Superior temporal gyrus (tissue), 1 donor: ENCODE measurements around the gene NAV2.
A peak's percentile ranks its signal among the peaks of the same experiment; 100 is the strongest.

Experiments
- DNase-seq: peaks from one replicate; pipeline ENCODE4 v3.0.0-alpha.2; 2016; ENCODE audit errors: extremely low spot score

NAV2 gene

DNA sequence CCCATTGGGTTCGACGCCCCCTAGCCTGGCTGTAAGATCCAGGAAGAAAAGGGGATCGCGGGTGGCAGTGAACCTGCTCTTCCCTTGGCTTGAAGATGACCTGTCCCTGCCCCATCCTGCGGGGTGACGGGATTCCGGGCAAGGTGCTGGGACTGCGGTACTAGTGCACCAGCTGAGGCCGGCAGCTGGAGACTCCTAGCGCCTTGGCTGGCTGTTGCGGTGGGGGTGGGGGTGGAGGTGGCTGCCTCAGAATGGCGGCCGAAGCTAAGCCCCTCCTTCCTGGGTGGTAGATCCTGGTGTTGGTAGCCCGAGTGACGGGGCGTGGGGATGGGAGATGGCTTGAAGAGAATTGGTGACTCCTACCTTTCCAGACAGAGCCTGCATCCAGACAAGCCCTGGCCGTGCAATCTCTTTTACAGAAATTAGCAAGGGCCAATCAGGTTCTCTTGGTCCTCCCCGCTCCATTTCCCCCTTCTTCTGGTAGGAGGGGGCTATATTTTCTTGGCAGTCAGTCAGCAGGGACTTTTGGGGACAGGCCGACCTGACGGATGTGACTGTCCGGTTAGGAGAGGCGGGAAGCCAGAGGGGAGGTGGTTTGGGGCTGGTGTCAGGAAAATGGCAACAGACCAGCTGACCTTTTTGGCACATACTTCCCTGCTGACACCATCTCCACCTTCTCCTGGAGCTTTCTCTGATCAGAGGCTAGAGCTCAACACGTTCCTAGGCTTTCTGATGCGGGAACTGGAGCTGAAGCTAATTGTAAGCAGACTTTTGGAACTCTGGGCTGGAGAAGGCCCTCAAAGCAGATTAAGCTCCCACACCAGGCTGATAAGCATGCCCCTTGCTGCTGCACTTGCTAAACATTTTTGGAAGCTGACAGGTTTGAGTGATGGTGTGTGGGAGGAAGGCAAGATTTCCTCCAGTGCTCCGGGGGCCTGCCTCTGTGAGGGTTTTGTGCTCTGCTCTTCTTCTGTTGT, 2.0 kb downstream of the NAV2 start:
- no peak for DNase-seq

DNA sequence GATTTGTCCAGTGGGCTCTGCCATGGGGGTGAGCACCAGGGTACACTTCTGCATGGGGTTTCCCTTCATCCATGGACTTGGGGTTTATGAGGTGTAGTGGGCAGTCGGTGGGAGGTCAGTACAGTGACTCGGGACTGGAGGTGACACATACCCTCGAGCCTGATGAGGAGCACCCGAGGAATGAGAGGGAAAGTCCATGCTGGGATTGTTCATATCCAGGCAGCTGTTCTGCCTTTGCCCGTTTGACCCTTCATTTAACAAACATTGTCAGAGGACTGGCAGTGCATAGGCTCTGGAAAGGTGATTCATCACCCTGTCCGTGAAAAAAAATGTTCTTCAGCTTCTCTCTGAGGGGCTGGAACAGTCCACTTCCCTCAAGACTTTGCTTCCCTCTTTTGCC, 2.7 kb downstream of the NAV2 start:
- no peak for DNase-seq

- no peak for DNase-seq
These were observed 5.4 kb downstream of the NAV2 start for GRCh38 chr11:19718051-19718450.

DNA sequence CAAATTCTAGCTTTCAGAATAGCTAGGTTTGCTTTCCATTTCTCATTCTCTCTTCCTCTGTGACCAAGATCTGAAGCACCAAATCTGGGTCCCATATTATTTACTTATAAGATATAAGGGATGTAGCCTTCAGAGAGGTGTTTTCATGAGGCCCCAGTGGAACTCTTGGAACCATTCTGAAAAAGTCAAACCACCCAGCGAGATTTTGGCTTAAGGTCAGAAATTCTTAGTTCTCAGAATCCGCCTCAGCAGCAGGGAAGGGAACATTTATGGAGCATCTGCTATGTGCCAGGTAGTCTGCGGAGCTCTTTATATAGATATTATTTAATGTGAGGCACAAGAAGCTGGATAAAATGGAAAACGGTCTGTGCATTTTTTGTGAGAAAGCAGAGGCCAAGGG, 6.3 kb downstream of the NAV2 start:
- no peak for DNase-seq

DNA sequence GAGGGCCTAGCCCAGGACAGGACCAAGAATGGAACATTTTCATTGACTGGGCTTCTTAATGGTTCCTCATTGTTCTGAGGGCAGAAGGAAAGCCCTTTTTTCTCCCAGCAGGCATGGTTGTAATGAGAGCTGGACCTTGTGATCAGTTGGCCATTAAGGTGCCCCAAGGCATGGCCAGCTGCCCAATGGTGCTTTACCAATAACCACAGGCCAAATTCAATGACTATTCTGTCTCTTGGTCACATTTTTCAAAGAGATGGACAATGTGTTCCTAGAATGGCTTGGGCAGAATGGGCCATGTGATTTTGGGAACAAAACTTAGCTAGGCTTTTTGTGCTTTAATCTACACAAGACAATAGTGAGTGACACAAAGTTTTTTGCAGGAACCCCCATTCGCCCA, 7.3 kb downstream of the NAV2 start:
- DNase-seq: no peak

DNA sequence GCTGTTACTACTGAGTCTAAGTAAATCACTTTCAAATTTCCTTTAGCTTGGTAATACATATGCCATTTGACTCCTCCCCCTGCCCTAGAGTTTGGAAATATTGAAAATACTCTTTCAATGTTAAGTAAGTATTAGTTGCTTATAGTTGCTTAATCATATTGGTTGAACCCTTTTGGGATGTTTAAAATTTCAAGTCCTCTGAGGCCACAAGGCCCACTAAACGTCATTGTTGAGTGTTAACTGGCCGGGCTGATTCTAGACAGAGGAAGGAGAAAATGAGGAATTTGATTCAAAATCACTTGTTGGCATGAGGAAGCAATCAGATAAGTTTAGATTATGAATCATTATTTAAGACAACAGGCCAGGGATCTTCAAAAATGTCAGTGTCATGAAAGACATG, 8.5 kb downstream of the NAV2 start:
- no peak for DNase-seq

GRCh38 chr11:19722702-19723101, 10.1 kb downstream of the NAV2 start:
- no peak for DNase-seq

DNA sequence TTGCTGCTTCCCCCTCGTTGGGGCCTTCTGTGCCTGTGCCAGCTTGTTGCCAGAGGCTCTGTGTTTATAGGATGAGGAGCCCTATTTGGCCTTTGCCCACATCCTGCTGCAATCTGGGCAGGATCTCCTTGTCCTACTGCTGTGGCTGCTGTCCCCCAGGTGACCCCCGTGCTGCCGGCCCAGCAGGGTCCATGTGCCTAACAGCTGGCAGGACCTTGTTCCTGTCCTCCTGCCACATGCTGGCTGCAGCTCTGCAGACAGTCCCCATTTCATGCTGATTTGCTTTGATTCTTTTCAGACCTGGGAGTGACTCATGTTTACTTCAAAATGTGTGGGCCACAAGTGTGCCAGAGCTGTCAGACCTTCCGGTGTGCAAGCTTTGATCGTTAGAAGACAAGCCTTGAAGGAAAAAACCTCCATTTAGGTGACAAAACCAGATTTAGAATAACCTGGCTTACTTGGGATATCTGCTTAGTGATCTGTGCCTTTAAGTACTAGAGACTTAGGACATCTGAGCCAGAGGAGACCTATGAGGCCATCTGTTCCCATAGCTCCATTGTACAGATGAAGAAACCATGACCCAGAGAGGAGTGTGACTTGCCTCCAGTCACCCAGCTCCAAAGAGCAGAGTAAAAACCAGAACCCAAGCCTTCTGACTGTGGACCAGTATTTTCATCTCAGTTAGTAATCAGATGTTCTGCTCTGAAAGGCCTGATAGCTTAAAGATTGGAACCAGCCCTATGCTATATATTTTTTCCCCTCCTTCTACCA, 11.1 kb downstream of the NAV2 start:
- DNase-seq: no peak

- DNase-seq: no peak
These were observed 12.1 kb downstream of the NAV2 start for GRCh38 chr11:19724765-19725164.

- DNase-seq: no peak
These were observed 12.9 kb downstream of the NAV2 start for GRCh38 chr11:19725379-19726079.

DNA sequence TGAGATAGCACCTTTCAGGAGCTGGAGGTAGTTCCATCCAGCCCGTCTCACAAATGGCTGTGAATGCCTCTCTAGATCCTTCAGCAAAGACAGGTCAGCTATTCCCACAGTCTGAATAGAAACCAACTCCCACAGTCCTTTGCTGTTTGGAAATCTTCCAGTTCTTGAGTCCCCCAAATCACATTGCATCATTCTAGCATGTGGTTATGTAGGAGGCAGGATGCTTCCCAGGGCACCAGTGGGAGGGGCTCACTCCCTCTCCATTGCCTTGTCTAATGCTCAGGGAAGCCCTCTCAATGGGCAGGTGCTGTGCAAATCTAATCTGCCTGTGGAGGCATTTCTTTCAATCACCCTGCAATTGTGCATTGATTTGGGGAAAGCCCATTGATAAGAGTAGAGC, 14.6 kb downstream of the NAV2 start:
- DNase-seq: peak; percentile 74

- no peak for DNase-seq
These were observed 15.8 kb downstream of the NAV2 start for GRCh38 chr11:19728436-19728835.

DNA sequence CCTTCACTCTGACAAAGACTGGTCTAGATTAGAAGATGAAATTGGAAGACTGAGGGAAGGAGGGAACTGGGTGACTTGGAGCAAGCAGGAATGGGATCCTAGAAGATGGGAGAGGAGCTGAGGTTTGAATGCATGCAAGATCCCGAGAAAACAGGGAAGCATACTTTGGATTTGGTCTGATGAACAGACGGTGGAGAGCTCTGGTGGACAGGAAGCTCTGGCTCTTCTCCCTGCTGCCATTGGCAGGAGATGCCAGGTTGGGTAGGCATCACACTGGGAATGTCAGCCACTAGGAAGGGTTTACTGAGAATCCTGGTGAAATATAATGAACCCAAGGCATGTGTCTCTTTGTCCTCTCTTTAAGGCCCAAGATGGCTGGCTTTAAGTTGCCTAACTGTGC, 16.5 kb downstream of the NAV2 start:
- no peak for DNase-seq

- no peak for DNase-seq
These were observed 17.7 kb downstream of the NAV2 start for GRCh38 chr11:19730373-19730772.

- DNase-seq: no peak
These were observed 21.5 kb downstream of the NAV2 start for GRCh38 chr11:19734171-19734570.

GRCh38 chr11:19735157-19735908, 22.7 kb downstream of the NAV2 start:
- peak; percentile 75 for DNase-seq

DNA sequence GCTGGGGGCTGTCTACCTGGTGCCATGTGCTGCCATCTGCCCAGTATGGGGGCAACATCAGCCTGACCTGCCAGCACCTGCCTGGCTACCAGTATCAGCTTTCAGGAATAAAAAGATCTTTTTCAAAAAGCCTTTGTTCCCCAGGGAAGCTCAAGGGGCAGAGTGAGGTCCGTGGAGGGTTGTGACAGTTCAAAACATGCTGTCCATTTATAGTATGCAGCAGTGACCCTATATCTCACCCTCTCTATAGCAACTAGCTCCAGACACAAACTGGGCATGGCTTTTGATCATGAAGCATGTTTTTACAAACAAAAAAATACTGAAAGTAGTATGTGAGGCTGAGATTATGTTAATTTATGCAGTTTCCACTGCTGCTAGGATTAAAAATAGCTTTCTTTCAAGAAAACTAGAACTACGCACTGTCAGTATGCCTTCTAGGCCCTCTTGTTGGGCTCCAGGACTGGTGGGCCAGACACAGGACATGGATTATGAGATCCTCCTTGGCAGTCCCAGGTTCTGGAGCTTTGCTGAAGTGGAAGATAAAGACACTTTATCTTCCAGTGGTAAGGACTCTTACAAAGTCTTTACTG, 23.4 kb downstream of the NAV2 start:
- no peak for DNase-seq

DNA sequence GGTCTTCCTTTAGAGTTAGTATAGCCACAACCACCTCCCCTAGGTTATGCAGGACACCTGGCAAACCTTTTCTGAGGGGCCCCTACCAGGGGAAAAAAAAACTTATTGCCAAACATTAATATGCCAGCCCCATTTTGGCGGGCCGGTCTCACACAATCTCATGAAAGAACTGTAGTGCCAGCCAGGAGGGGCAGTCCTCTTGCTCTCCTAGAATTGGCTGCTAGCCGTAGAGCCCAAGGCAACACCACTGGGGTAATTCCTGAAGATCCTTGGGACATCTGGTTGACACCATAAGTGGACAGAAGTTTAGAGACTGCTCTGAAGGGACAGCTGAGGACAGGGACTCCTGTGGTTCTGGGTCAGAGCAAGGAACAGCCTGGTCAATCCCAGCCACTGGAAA, 24.2 kb downstream of the NAV2 start:
- no peak for DNase-seq

DNA sequence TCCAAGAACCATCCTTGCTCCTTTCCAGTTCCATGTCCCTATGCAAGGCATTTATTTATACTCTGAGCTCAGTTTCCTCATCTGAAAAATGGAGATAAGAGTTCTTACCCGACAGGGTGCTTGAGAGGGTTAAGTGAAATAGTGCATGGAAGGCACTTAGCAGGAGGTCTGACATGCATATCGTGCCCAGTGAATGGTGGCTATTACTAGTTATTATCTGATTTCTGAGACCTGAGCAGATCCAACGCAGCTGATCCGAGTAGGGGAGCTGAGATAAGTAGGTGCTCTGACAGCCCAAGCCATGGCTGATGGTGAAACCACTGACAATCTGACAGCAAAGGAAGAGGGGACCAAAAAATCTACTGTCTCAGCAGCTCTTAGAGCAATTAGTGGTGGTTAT, 24.9 kb downstream of the NAV2 start:
- DNase-seq: no peak

GRCh38 chr11:19738124-19738523, 25.5 kb downstream of the NAV2 start:
- DNase-seq: no peak

DNA sequence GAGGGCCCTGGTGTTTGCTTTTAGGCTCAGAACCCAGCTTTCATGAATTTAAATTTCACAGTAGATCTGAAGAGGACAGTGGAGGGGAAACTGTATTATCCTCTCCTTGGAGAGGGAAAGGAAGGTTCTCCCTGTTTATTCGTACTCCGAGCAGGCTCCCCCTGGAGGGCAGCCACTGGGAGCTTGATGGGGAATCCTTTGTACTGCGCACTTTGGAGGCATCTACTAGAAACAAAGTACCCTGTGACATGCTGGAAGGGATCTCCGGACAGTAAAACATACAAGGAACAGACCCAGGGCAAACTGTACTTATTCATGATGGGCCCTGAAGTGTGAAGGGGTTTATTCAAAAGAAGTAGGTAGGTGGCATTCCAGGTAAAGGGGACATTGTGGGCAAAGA, 27.2 kb downstream of the NAV2 start:
- DNase-seq: peak; percentile 78
